Heart right ventricle (tissue), 16 donors: Measurements from ENCODE around the gene AGAP1. TPM values are rescaled to one million over a fixed set of nuclear protein-coding genes. Genes with fewer than 3 reads are reported as not detected.

ENCODE experiments used
- ATAC-seq, 8 donors: fragments of 200-7000 bp; cut with Tn5 transposase; one replicate each; pipeline ENCODE4 v1.9.1; 2020; ENCODE audit warnings: mild to moderate bottlenecking in 8 of 8, moderate library complexity in 8 of 8, moderate number of reproducible peaks in 1 of 8
- DNase-seq, 2 donors: peaks; one replicate each; pipeline ENCODE4 v3.0.0-alpha.2; 2020
- H3K27ac ChIP-seq, 10 donors: fragments of 200-600 bp; sonication (generic) in 2 of 10; one replicate each; pipeline versions ENCODE4 v1.5.0 to v1.8.0; 2020 to 2022; ENCODE audit warnings: mild to moderate bottlenecking in 3 of 10
- H3K27me3 ChIP-seq, 7 donors: fragments of 200-600 bp; one replicate each; pipeline ENCODE4 v1.8.0; 2021 to 2022; ENCODE audit warnings: mild to moderate bottlenecking in 2 of 7
- H3K36me3 ChIP-seq, 9 donors: fragments of 200-600 bp; sonication (generic) in 1 of 9; one replicate each; pipeline versions ENCODE4 v1.5.0 to v1.8.0; 2020 to 2022; ENCODE audit warnings: mild to moderate bottlenecking in 2 of 9
- H3K4me1 ChIP-seq, 9 donors: fragments of 200-600 bp; sonication (generic) in 1 of 9; one replicate each; pipeline versions ENCODE4 v1.5.0 to v1.8.0; 2020 to 2022; ENCODE audit warnings: mild to moderate bottlenecking in 4 of 9
- H3K4me3 ChIP-seq, 10 donors: fragments of 200-600 bp; sonication (generic) in 2 of 10; one replicate each; pipeline versions ENCODE4 v1.5.0 to v1.8.0; 2020 to 2022; ENCODE audit warnings: mild to moderate bottlenecking in 7 of 10, moderate library complexity in 2 of 10
- H3K9me3 ChIP-seq, 11 donors: fragments of 200-600 bp in 10 of 11; sonication (generic) in 2 of 11; one replicate each; pipeline versions ENCODE4 v1.5.0 to v1.8.0; 2013 to 2022; ENCODE audit warnings: mild to moderate bottlenecking in 2 of 11, control low read depth in 1 of 11, moderate library complexity in 1 of 11
- CTCF ChIP-seq, 9 donors: fragments of 200-600 bp; sonication (generic) in 2 of 9; IDR thresholded peaks; one replicate each; pipeline versions ENCODE4 v1.5.0 to v1.8.0; 2021 to 2022; ENCODE audit warnings: antibody characterized with exemption in 9 of 9, mild to moderate bottlenecking in 5 of 9, moderate library complexity in 1 of 9
- WGBS, 2 donors: extraction: QIAGEN DNeasy Blood & Tissue Kit; methylation state at CpG; one replicate each; pipeline ENCODE4 v1.1.7; 2013; ENCODE audit warnings: inconsistent platforms in 1 of 2; 5-methylcytosine and 5-hydroxymethylcytosine counted together
- intact Hi-C, 10 donors: fragments of 100-400 bp; cut with DNase I; formaldehyde crosslinking; loops; one replicate each; pipeline versions ENCODE4 v1.11.1 to v1.14.2; 2022
- polyA plus RNA-seq, 2 donors: library from polyadenylated mRNA; stranded (reverse); fragments of 200-250 nt; gene quantifications; one replicate each; pipeline ENCODE4 v1.2.3, GENCODE V29; 2013
- total RNA-seq, 10 donors: library from RNA; stranded (reverse); fragmentation: NEBNext Ultra II Directional in 3 of 10; extraction: Animal tissue kit (Norgen Biotek cat#: 25700) in 3 of 10; gene quantifications; one replicate each; pipeline versions ENCODE4 v1.2.1 to v1.2.4, GENCODE V29; 2021 to 2023
- donor health status: Arrhythmogenic right ventricular cardiomyopathy.
- donor health status: ischemic (EF 13 %, LVEDD 7.1; RV severe dilation, severe dysfunction).
- donor health status: healthy with polysubstance abuse.
- donor health status: DM: no; HTN: yes; CAD: no.
- donor health status: DM: no; HTN: no; CAD: no.
- donor health status: ischemic (EF 25% LVEDD 6.9; RV normal size, moderate dysfunction).
- donor health status: ischemic (EF 25% LVEDD 5.7; RV mildly dilated, moderate dysfunction).
- donor health status: healthy.
- donor health status: DM: yes; HTN: yes; CAD: no.
- donor health status: Ischemic cardiomyopathy.
- donor health status: ischemic (EF 35%, LVEDD 5.7; RV mildly dilated, moderate dysfunction).
- donor health status: nonischemic (EF 11% LVEDD 7.7; RV severe dilation, severe dysfunction).
- donor health status: DM: yes; HTN: yes; CAD: no.
- donor health status: PGD.
- donor health status: ischemic (EF 29% LVEDD 5.4; RV normal size, mild dysfunction).
- donor health status: nonischemic (EF 23%, LVEDD 6.1; RV moderate dilation, normal function).

Gene AGAP1
- total and polyA plus RNA-seq, 12 donors = 3.5 to 29.2 (median 19.4) TPM

GRCh38 chr2:235693279-235693678, 199.4 kb downstream of the AGAP1 start:
- 96% methylated on average over 10 of the region's 10 CpGs for WGBS, 2 donors
- no peaks in the 10 kb centered on the region for H3K9me3 ChIP-seq
- H3K4me3 ChIP-seq = no peak overlapping the region
- H3K27ac ChIP-seq = no peak overlapping the region
- TF ChIP-seq CTCF (IDR thresholded peaks at IDR 0.05) = no peak
- intact Hi-C loops = no loop called here
- H3K27me3 ChIP-seq = no peaks in the 10 kb centered on the region
- no peak for ATAC-seq
- H3K36me3 ChIP-seq = no peaks in the 10 kb centered on the region
- peaks cover 0 to 34% (median 14%) of the 10 kb centered on the region in 9 donors for H3K4me1 ChIP-seq
- no peak for DNase-seq

GRCh38 chr2:235694721-235695601, 201.1 kb downstream of the AGAP1 start:
- no peaks in the 10 kb centered on the region for H3K36me3 ChIP-seq
- ATAC-seq = no peak
- no peak for DNase-seq
- H3K4me1 ChIP-seq = peaks cover 0 to 33% (median 14%) of the 10 kb centered on the region in 9 donors
- no peak for TF ChIP-seq CTCF (IDR thresholded peaks at IDR 0.05)
- H3K27ac ChIP-seq = no peak overlapping the region
- 88 to 91% methylated on average over 17 of the region's 17 CpGs for WGBS, 2 donors
- H3K4me3 ChIP-seq = no peak overlapping the region
- intact Hi-C loops = no loop called here
- H3K27me3 ChIP-seq = no peaks in the 10 kb centered on the region
- H3K9me3 ChIP-seq = no peaks in the 10 kb centered on the region

- TF ChIP-seq CTCF (IDR thresholded peaks at IDR 0.05) = no peak
- peaks cover 0 to 30% (median 9%) of the 10 kb centered on the region in 9 donors for H3K4me1 ChIP-seq
- H3K9me3 ChIP-seq = no peaks in the 10 kb centered on the region
- H3K27me3 ChIP-seq = no peaks in the 10 kb centered on the region
- intact Hi-C loops = no loop called here
- 98% methylated on average over 3 of the region's 3 CpGs for WGBS, 2 donors
- DNase-seq (no peak), ATAC-seq (no peak)
- no peak overlapping the region for H3K27ac ChIP-seq
- no peaks in the 10 kb centered on the region for H3K36me3 ChIP-seq
- no peak overlapping the region for H3K4me3 ChIP-seq
These were observed 201.7 kb downstream of the AGAP1 start for GRCh38 chr2:235695602-235695895.

GRCh38 chr2:235697041-235697440, 203.2 kb downstream of the AGAP1 start:
- H3K4me3 ChIP-seq = no peak overlapping the region
- no peak for TF ChIP-seq CTCF (IDR thresholded peaks at IDR 0.05)
- no peak overlapping the region for H3K27ac ChIP-seq
- ATAC-seq (no peak), DNase-seq (no peak)
- intact Hi-C loops = no loop called here
- H3K9me3 ChIP-seq = no peaks in the 10 kb centered on the region
- no peaks in the 10 kb centered on the region for H3K27me3 ChIP-seq
- WGBS, 2 donors = 94 to 96% methylated on average over 8 of the region's 8 CpGs
- H3K4me1 ChIP-seq = peaks cover 0 to 30% (median 10%) of the 10 kb centered on the region in 9 donors
- no peaks in the 10 kb centered on the region for H3K36me3 ChIP-seq
